Immature natural killer cell (primary cell): ENCODE measurements around the gene COG5. TPM values are rescaled to one million over a fixed set of nuclear protein-coding genes. Genes with fewer than 3 reads are reported as not detected.

Experiments
- DNase-seq, 3 donors: peaks; one replicate each; pipeline ENCODE4 v3.0.0; 2022; ENCODE audit warnings: mixed read lengths in 1 of 3
- H3K27ac Mint-ChIP-seq, 6 donors: one replicate each; pipeline ENCODE4 v1.8.0; 2020; ENCODE audit warnings: mixed read lengths in 6 of 6, mild to moderate bottlenecking in 5 of 6, inconsistent platforms in 4 of 6, moderate library complexity in 3 of 6
- H3K27me3 Mint-ChIP-seq, 3 donors: one replicate each; pipeline ENCODE4 v1.8.0; 2020 to 2021; ENCODE audit warnings: low read depth in 3 of 3, mild to moderate bottlenecking in 3 of 3, mixed read lengths in 3 of 3, moderate library complexity in 3 of 3, inconsistent platforms in 1 of 3
- H3K36me3 Mint-ChIP-seq, 3 donors: one replicate each; pipeline ENCODE4 v1.8.0; 2020; ENCODE audit warnings: mixed read lengths in 3 of 3, inconsistent platforms in 2 of 3, mild to moderate bottlenecking in 2 of 3
- H3K4me1 Mint-ChIP-seq, 2 donors: one replicate each; pipeline ENCODE4 v1.8.0; 2020; ENCODE audit warnings: inconsistent platforms in 2 of 2, mild to moderate bottlenecking in 2 of 2, mixed read lengths in 2 of 2, moderate library complexity in 1 of 2
- H3K4me3 Mint-ChIP-seq, 5 donors: one replicate each; pipeline ENCODE4 v1.8.0; 2020; ENCODE audit warnings: mild to moderate bottlenecking in 5 of 5, mixed read lengths in 5 of 5, inconsistent platforms in 3 of 5, moderate library complexity in 3 of 5
- H3K9me3 Mint-ChIP-seq, 6 donors: one replicate each; pipeline ENCODE4 v1.8.0; 2020; ENCODE audit warnings: mild to moderate bottlenecking in 6 of 6, mixed read lengths in 6 of 6, inconsistent platforms in 4 of 6, moderate library complexity in 3 of 6
- polyA plus RNA-seq, 3 donors: library from polyadenylated mRNA; unstranded; fragments of 300-500 nt; fragmentation: Illumina TruSeq; gene quantifications; one replicate each; pipeline ENCODE4 v1.2.3, GENCODE V29; 2021

The COG5 gene
- polyA plus RNA-seq, 3 donors from 2014 or later: 16.8 to 30.5 (median 22.2) TPM

- no peak overlapping the region for H3K27ac Mint-ChIP-seq
- DNase-seq: no peak
- H3K36me3 Mint-ChIP-seq: peaks cover 0 to 8% (median 7%) of the 10 kb centered on the region in 3 donors
- no peaks in the 10 kb centered on the region for H3K27me3 Mint-ChIP-seq
- no peaks in the 10 kb centered on the region for H3K9me3 Mint-ChIP-seq
- no peak overlapping the region for H3K4me3 Mint-ChIP-seq
- H3K4me1 Mint-ChIP-seq: peaks cover 14 to 25% of the 10 kb centered on the region in 2 donors
Observed at GRCh38 chr7:107330478-107330877, 233.2 kb downstream of the COG5 start.

GRCh38 chr7:107327986-107328569, 235.6 kb downstream of the COG5 start:
- Mint-ChIP-seq H3K27ac (no peak overlapping the region), H3K9me3 (no peaks in the 10 kb centered on the region), H3K4me1 (peaks cover 11 to 21% of the 10 kb centered on the region in 2 donors), H3K36me3 (peaks cover 0 to 8% (median 7%) of the 10 kb centered on the region in 3 donors), H3K4me3 (no peak overlapping the region), H3K27me3 (no peaks in the 10 kb centered on the region)
- no peak for DNase-seq

GRCh38 chr7:107326061-107326460, 237.7 kb downstream of the COG5 start:
- peaks cover 5 to 17% (median 13%) of the 10 kb centered on the region in 3 donors for H3K36me3 Mint-ChIP-seq
- no peaks in the 10 kb centered on the region for H3K27me3 Mint-ChIP-seq
- no peak overlapping the region for H3K27ac Mint-ChIP-seq
- H3K9me3 Mint-ChIP-seq: no peaks in the 10 kb centered on the region
- peaks cover under 1 to 2% of the 10 kb centered on the region in 2 donors for H3K4me1 Mint-ChIP-seq
- no peak for DNase-seq
- no peak overlapping the region for H3K4me3 Mint-ChIP-seq

- Mint-ChIP-seq H3K4me1 (no peaks in the 10 kb centered on the region), H3K4me3 (no peak overlapping the region), H3K9me3 (no peaks in the 10 kb centered on the region), H3K27me3 (no peaks in the 10 kb centered on the region), H3K27ac (no peak overlapping the region), H3K36me3 (peaks cover 14 to 18% (median 16%) of the 10 kb centered on the region in 3 donors)
- no peak for DNase-seq
Observed at GRCh38 chr7:107322015-107322414, 241.7 kb downstream of the COG5 start.

- no peak for DNase-seq
- Mint-ChIP-seq H3K36me3 (peaks cover 14 to 18% (median 16%) of the 10 kb centered on the region in 3 donors), H3K9me3 (no peaks in the 10 kb centered on the region), H3K27ac (no peak overlapping the region), H3K4me1 (no peaks in the 10 kb centered on the region), H3K4me3 (no peak overlapping the region), H3K27me3 (no peaks in the 10 kb centered on the region)
Observed at GRCh38 chr7:107321611-107322010, 242.1 kb downstream of the COG5 start.

GRCh38 chr7:107319724-107320228, 243.9 kb downstream of the COG5 start:
- no peak for DNase-seq
- Mint-ChIP-seq H3K4me3 (no peak overlapping the region), H3K4me1 (no peaks in the 10 kb centered on the region), H3K9me3 (no peaks in the 10 kb centered on the region), H3K27ac (no peak overlapping the region), H3K36me3 (peaks cover 22 to 23% (median 23%) of the 10 kb centered on the region in 3 donors), H3K27me3 (peaks cover 0 to 1% (median 0%) of the 10 kb centered on the region in 3 donors)

GRCh38 chr7:107318523-107319160, 245.1 kb downstream of the COG5 start:
- Mint-ChIP-seq H3K4me3 (no peak overlapping the region), H3K36me3 (peaks cover 22 to 26% (median 23%) of the 10 kb centered on the region in 3 donors), H3K9me3 (no peaks in the 10 kb centered on the region), H3K4me1 (no peaks in the 10 kb centered on the region), H3K27me3 (peaks cover 0 to 1% (median 0%) of the 10 kb centered on the region in 3 donors), H3K27ac (no peak overlapping the region)
- DNase-seq: no peak

- no peak overlapping the region for H3K4me3 Mint-ChIP-seq
- peaks cover 17 to 24% (median 22%) of the 10 kb centered on the region in 3 donors for H3K36me3 Mint-ChIP-seq
- H3K27ac Mint-ChIP-seq: no peak overlapping the region
- H3K4me1 Mint-ChIP-seq: no peaks in the 10 kb centered on the region
- no peak for DNase-seq
- no peaks in the 10 kb centered on the region for H3K9me3 Mint-ChIP-seq
- peaks cover 0 to 5% (median 0%) of the 10 kb centered on the region in 3 donors for H3K27me3 Mint-ChIP-seq
Observed at GRCh38 chr7:107315716-107316220, 248.0 kb downstream of the COG5 start.

- Mint-ChIP-seq H3K27me3 (peaks cover 0 to 7% (median 0%) of the 10 kb centered on the region in 3 donors), H3K9me3 (no peaks in the 10 kb centered on the region), H3K36me3 (peaks cover 12 to 17% (median 16%) of the 10 kb centered on the region in 3 donors), H3K27ac (no peak overlapping the region), H3K4me1 (no peaks in the 10 kb centered on the region), H3K4me3 (no peak overlapping the region)
- DNase-seq: no peak
Observed at GRCh38 chr7:107313355-107313754, 250.4 kb downstream of the COG5 start.

GRCh38 chr7:107312418-107312817, 251.3 kb downstream of the COG5 start:
- no peak overlapping the region for H3K4me3 Mint-ChIP-seq
- no peaks in the 10 kb centered on the region for H3K4me1 Mint-ChIP-seq
- H3K27ac Mint-ChIP-seq: no peak overlapping the region
- no peaks in the 10 kb centered on the region for H3K9me3 Mint-ChIP-seq
- no peak for DNase-seq
- H3K36me3 Mint-ChIP-seq: peaks cover 9 to 16% (median 15%) of the 10 kb centered on the region in 3 donors
- H3K27me3 Mint-ChIP-seq: peaks cover 0 to 7% (median 0%) of the 10 kb centered on the region in 3 donors

GRCh38 chr7:107309296-107309695, 254.4 kb downstream of the COG5 start:
- Mint-ChIP-seq H3K4me3 (no peak overlapping the region), H3K4me1 (no peaks in the 10 kb centered on the region), H3K27me3 (peaks cover 0 to 6% (median 0%) of the 10 kb centered on the region in 3 donors), H3K27ac (no peak overlapping the region), H3K9me3 (no peaks in the 10 kb centered on the region), H3K36me3 (peaks cover 0 to 17% (median 12%) of the 10 kb centered on the region in 3 donors)
- no peak for DNase-seq

GRCh38 chr7:107304636-107305035, 259.1 kb downstream of the COG5 start:
- H3K4me3 Mint-ChIP-seq: no peak overlapping the region
- peaks cover 0 to 7% of the 10 kb centered on the region in 2 donors for H3K4me1 Mint-ChIP-seq
- H3K9me3 Mint-ChIP-seq: no peaks in the 10 kb centered on the region
- H3K27me3 Mint-ChIP-seq: no peaks in the 10 kb centered on the region
- H3K36me3 Mint-ChIP-seq: peaks cover 0 to 11% (median 4%) of the 10 kb centered on the region in 3 donors
- H3K27ac Mint-ChIP-seq: no peak overlapping the region
- DNase-seq: no peak

GRCh38 chr7:107304063-107304462, 259.7 kb downstream of the COG5 start:
- H3K4me3 Mint-ChIP-seq: no peak overlapping the region
- no peak for DNase-seq
- H3K9me3 Mint-ChIP-seq: no peaks in the 10 kb centered on the region
- no peaks in the 10 kb centered on the region for H3K27me3 Mint-ChIP-seq
- H3K4me1 Mint-ChIP-seq: peaks cover 0 to 7% of the 10 kb centered on the region in 2 donors
- peaks cover 0 to 11% (median 4%) of the 10 kb centered on the region in 3 donors for H3K36me3 Mint-ChIP-seq
- no peak overlapping the region for H3K27ac Mint-ChIP-seq

GRCh38 chr7:107302250-107302847, 261.4 kb downstream of the COG5 start:
- DNase-seq: no peak
- Mint-ChIP-seq H3K9me3 (no peaks in the 10 kb centered on the region), H3K36me3 (peaks cover 3 to 11% (median 4%) of the 10 kb centered on the region in 3 donors), H3K4me3 (no peak overlapping the region), H3K27me3 (no peaks in the 10 kb centered on the region), H3K27ac (no peak overlapping the region), H3K4me1 (peaks cover 0 to 7% of the 10 kb centered on the region in 2 donors)
